Upper lobe of right lung (tissue), 1 donor: Measurements from ENCODE around the gene FOXJ3. TPM values are rescaled to one million over a fixed set of nuclear protein-coding genes. Genes with fewer than 3 reads are reported as not detected.

Experiments
- ATAC-seq: fragments of 200-7000 bp; cut with Tn5 transposase; one replicate; pipeline ENCODE4 v1.9.1; 2020; ENCODE audit warnings: mild to moderate bottlenecking, moderate library complexity
- DNase-seq: peaks from one replicate; pipeline ENCODE4 v3.0.0-alpha.2; 2020
- H3K27ac ChIP-seq: fragments of 200-600 bp; one replicate; pipeline ENCODE4 v1.8.0; 2022
- H3K27me3 ChIP-seq: fragments of 200-600 bp; one replicate; pipeline ENCODE4 v1.8.0; 2022; ENCODE audit warnings: mild to moderate bottlenecking
- H3K36me3 ChIP-seq: fragments of 200-600 bp; one replicate; pipeline ENCODE4 v1.8.0; 2022
- H3K4me1 ChIP-seq: fragments of 200-600 bp; one replicate; pipeline ENCODE4 v1.8.0; 2022
- H3K4me3 ChIP-seq: fragments of 200-600 bp; one replicate; pipeline ENCODE4 v1.8.0; 2022; ENCODE audit warnings: mild to moderate bottlenecking
- H3K9me3 ChIP-seq: fragments of 200-600 bp; one replicate; pipeline ENCODE4 v1.8.0; 2022
- CTCF ChIP-seq: fragments of 200-600 bp; IDR thresholded peaks from one replicate; pipeline ENCODE4 v1.8.0; 2022; ENCODE audit warnings: antibody characterized with exemption
- intact Hi-C: fragments of 100-400 bp; cut with DNase I; formaldehyde crosslinking; loops from one replicate; pipeline ENCODE4 v1.11.0; 2022
- total RNA-seq: library from RNA; stranded (reverse); fragmentation: NEBNext Ultra II Directional; extraction: Animal tissue kit (Norgen Biotek cat#: 25700); gene quantifications from one replicate; pipeline ENCODE4 v1.2.1, GENCODE V29; 2021
- donor health status: DM: no; HTN: yes; CAD: no; lungs with severe emphysema.

The FOXJ3 gene
- total RNA-seq, 1 donor from 2014 or later: 47.0 TPM

GRCh38 chr1:42240966-42241755, 93.9 kb downstream of the FOXJ3 start:
- H3K27me3 ChIP-seq: no peaks in the 10 kb centered on the region
- ATAC-seq (peak; percentile 13), DNase-seq (no peak)
- H3K27ac ChIP-seq: no peak overlapping the region
- no peak for TF ChIP-seq CTCF
- no peaks in the 10 kb centered on the region for H3K36me3 ChIP-seq
- intact Hi-C loops: no loop called here
- H3K4me3 ChIP-seq: no peak overlapping the region
- H3K4me1 ChIP-seq: peaks cover 8% of the 10 kb centered on the region
- no peaks in the 10 kb centered on the region for H3K9me3 ChIP-seq

DNA sequence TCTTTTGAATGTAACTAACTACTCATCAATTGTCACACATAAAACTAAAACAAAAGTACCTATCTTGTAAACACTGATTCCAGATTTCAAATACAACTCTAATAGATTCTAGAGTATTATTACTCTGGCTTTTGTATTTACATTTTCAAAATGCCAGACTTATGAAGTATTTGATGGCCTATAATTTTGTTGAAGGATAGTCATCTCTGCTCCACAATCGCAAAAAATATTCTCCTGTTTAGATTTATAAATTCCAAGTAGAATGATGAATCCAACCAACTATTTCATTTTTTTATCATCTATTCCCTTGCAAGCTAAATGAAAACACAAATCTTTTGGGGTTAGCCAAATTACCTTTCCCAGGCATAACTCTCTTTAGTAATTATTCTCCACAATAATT, 95.5 kb downstream of the FOXJ3 start:
- Histone ChIP-seq H3K36me3 (no peaks in the 10 kb centered on the region), H3K9me3 (no peaks in the 10 kb centered on the region), H3K4me3 (no peak overlapping the region), H3K4me1 (no peaks in the 10 kb centered on the region), H3K27me3 (no peaks in the 10 kb centered on the region), H3K27ac (no peak overlapping the region)
- no peak for TF ChIP-seq CTCF
- no peak for DNase-seq
- no peak for ATAC-seq
- intact Hi-C loops: no loop called here

- no peaks in the 10 kb centered on the region for H3K4me1 ChIP-seq
- no peak overlapping the region for H3K27ac ChIP-seq
- TF ChIP-seq CTCF: no peak
- no peaks in the 10 kb centered on the region for H3K27me3 ChIP-seq
- no peak for DNase-seq
- H3K9me3 ChIP-seq: no peaks in the 10 kb centered on the region
- ATAC-seq: no peak
- no peak overlapping the region for H3K4me3 ChIP-seq
- no peaks in the 10 kb centered on the region for H3K36me3 ChIP-seq
- intact Hi-C loops: no loop called here
These were observed 96.0 kb downstream of the FOXJ3 start for GRCh38 chr1:42239041-42239440.

GRCh38 chr1:42231253-42231652, 103.8 kb downstream of the FOXJ3 start:
- Histone ChIP-seq H3K9me3 (no peaks in the 10 kb centered on the region), H3K4me3 (no peak overlapping the region), H3K4me1 (peaks cover under 1% of the 10 kb centered on the region), H3K27me3 (no peaks in the 10 kb centered on the region), H3K27ac (no peak overlapping the region), H3K36me3 (no peaks in the 10 kb centered on the region)
- intact Hi-C loops: no loop called here
- no peak for DNase-seq
- ATAC-seq: no peak
- TF ChIP-seq CTCF: no peak

- intact Hi-C loops: no loop called here
- H3K27ac ChIP-seq: no peak overlapping the region
- DNase-seq: no peak
- H3K27me3 ChIP-seq: no peaks in the 10 kb centered on the region
- H3K4me1 ChIP-seq: peaks cover 6% of the 10 kb centered on the region
- H3K9me3 ChIP-seq: no peaks in the 10 kb centered on the region
- no peak for TF ChIP-seq CTCF
- ATAC-seq: no peak
- no peak overlapping the region for H3K4me3 ChIP-seq
- H3K36me3 ChIP-seq: no peaks in the 10 kb centered on the region
These were observed 106.1 kb downstream of the FOXJ3 start for GRCh38 chr1:42228938-42229337.
